Measurements from ENCODE around the gene SCRN2.

DNA sequence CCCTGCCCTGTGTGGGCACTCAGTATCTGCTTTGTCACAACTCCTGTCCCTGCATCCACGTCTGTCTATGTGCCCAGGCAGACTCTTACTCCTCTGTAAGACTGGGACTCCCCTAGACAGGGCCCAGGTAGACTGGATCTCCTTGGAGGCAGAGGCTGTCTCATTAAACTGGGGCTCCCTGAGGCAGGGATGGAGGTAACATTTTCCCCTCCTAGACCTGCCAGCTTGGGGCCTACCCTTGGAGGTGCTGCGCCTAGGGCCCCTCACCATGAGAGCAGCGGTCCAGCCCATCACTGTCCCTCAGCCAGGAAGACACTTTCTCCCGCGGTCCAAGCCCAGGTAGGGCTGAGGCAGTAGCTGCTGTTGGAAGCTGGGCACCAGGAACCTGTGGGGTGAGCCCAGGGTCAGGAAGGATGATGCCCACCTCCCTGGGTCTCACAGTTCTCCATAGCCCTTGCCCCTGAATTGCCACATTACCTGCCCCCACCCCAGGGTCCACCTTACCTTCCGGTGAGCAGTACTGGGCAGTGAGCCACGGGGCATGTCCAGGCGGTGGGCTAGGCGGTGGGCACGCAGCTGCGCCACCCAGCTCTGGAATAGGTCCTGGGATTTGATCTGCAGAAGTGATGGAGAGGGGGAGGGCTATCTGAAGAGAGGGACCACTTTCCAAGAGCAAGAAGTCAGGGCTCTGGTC is 22.9 kb downstream of the SCRN2 start:
- TF ChIP-seq, protein P1, sequence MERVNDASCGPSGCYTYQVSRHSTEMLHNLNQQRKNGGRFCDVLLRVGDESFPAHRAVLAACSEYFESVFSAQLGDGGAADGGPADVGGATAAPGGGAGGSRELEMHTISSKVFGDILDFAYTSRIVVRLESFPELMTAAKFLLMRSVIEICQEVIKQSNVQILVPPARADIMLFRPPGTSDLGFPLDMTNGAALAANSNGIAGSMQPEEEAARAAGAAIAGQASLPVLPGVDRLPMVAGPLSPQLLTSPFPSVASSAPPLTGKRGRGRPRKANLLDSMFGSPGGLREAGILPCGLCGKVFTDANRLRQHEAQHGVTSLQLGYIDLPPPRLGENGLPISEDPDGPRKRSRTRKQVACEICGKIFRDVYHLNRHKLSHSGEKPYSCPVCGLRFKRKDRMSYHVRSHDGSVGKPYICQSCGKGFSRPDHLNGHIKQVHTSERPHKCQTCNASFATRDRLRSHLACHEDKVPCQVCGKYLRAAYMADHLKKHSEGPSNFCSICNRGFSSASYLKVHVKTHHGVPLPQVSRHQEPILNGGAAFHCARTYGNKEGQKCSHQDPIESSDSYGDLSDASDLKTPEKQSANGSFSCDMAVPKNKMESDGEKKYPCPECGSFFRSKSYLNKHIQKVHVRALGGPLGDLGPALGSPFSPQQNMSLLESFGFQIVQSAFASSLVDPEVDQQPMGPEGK (CRISPR knock-in tag; IDR thresholded peaks at IDR 0.05; ENCODE audit: borderline replicate concordance): no peak
- TF ChIP-seq ZNF8 (CRISPR knock-in tag; IDR thresholded peaks at IDR 0.05) (no peak), ARNTL (CRISPR knock-in tag; IDR thresholded peaks at IDR 0.05; ENCODE audit: borderline replicate concordance, low read depth) (no peak), RARB (CRISPR knock-in tag; IDR thresholded peaks at IDR 0.05) (no peak), GLIS3 (CRISPR knock-in tag; IDR thresholded peaks at IDR 0.05) (no peak), ESRRG (CRISPR knock-in tag; IDR thresholded peaks at IDR 0.05) (no peak), CSDC2 (CRISPR knock-in tag; IDR thresholded peaks at IDR 0.05) (no peak), PPARA (CRISPR knock-in tag; IDR thresholded peaks at IDR 0.05; ENCODE audit: borderline replicate concordance) (no peak), ZFP30 (CRISPR knock-in tag; IDR thresholded peaks at IDR 0.05) (no peak), ZFP3 (CRISPR knock-in tag; IDR thresholded peaks at IDR 0.05) (no peak), OSR1 (CRISPR knock-in tag; IDR thresholded peaks at IDR 0.05) (no peak)
- TF ChIP-seq, protein P2, sequence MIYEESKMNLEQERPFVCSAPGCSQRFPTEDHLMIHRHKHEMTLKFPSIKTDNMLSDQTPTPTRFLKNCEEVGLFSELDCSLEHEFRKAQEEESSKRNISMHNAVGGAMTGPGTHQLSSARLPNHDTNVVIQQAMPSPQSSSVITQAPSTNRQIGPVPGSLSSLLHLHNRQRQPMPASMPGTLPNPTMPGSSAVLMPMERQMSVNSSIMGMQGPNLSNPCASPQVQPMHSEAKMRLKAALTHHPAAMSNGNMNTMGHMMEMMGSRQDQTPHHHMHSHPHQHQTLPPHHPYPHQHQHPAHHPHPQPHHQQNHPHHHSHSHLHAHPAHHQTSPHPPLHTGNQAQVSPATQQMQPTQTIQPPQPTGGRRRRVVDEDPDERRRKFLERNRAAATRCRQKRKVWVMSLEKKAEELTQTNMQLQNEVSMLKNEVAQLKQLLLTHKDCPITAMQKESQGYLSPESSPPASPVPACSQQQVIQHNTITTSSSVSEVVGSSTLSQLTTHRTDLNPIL (CRISPR knock-in tag; IDR thresholded peaks at IDR 0.05; ENCODE audit: low read depth): no peak

Data from SK-N-SH treated with all-trans-retinoic acid at 6 μM for 48 hours (cell line).